GM21381 (cell line): Measurements from ENCODE around the gene KRTAP4-11.
"Not testable (repeated sequence)": the region's sequence is repeated elsewhere in the genome, so short reads cannot be mapped to it uniquely, and the experiment has no call there.

Experiments
- ATAC-seq: cut with Tn5 transposase; IDR thresholded peaks from one replicate; pipeline ENCODE4 v1.9.1; 2021; ENCODE audit warnings: mild to moderate bottlenecking, moderate library complexity; ENCODE audit not compliant: unreplicated experiment

The KRTAP4-11 gene

DNA sequence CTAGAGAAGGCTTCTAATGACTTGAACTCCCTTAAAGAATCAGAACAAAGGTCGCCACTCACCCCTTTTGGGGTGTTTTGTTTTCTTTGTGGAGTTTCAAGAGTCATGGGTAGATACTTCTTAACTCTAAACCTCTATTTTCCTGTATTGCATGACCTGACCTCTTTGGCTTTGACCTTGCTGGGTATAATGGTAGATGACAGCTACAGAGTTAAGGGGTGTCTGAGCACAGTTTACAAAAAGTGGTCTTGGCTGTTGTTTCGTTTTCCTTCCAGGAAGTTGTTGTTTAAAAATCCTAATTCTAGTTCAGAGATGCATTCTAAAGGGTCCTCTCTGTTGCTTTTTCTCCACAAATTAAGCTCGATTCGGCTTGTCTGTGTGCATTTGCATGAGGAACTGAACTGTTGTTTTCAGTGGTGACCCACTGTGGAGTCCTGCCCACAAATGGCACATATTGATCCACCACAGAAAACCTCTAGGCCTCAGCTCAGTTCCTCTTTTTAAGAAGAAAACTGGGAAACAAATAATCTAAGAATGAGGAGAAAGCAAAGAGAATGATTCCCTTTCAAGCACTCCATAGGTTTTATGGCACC lies 29.3 kb downstream of the KRTAP4-11 start:
- not testable (repeated sequence) for ATAC-seq

DNA sequence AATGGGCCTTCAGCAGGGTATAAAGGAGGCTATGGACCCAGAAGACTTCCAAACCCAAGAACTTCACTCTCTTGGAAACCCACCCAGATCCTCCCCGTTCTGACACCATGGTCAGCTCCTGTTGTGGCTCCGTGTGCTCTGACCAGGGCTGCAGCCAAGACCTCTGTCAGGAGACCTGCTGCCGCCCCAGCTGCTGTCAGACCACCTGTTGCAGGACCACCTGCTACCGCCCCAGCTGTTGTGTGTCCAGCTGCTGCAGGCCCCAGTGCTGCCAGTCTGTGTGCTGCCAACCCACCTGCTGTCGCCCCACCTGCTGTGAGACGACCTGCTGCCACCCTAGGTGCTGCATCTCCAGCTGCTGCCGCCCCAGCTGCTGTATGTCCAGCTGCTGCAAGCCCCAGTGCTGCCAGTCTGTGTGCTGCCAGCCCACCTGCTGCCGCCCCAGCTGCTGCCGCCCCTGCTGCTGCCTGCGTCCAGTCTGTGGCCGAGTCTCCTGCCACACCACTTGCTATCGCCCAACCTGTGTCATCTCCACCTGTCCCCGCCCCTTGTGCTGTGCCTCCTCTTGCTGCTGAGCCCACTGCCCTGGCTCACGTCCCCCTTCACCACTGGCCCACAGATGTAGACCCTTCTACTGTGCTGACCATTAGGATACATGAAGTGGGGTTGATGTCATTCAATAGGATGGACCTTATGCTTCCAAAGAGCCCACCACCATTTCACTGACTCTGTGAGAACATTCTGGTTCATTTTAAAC lies 33.9 kb downstream of the KRTAP4-11 start, which contains the start of gene KRTAP4-7:
Gene KRTAP4-7 (plus strand): TSS at position 51 of the 757 bp plus-strand sequence. CDS start 57 bp downstream, at position 108.
- ATAC-seq: not testable (repeated sequence)

DNA sequence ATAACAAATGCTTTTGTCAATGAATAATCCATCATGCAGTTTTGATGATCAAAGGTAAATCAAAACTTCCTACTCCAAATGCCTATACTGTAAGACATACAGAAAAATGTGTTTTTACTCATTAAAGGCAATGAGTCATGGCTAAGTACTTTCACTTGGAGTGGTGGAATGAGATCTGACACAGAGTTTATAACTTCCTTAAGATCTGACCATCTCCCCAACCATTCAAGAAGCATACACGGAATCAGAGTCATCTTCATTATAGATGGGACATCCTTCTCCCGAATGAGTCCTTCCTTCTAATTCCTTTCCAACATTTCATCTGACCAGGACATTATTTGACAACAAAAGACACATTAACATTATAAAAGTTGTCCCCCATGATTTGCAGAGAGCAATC lies 34.7 kb downstream of the KRTAP4-11 start:
- not testable (repeated sequence) for ATAC-seq

DNA sequence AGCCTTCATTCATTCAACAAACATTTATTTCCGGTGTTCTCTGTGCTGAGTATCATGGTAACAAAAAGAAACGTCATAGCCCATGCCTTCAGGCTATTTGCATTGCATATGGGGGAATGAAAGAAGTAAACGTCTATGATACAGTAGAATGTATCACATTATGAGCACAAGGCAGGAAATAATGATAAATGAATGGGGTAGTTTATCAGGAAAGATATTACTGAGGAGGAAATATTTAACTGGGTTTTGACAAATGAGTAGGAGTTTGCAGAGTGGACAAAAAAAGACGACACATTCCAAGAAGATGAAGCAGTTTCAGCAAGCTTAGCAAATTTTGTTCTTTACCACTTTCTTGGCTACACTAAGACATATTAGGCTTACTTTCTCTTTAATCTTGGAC lies 35.5 kb downstream of the KRTAP4-11 start:
- no peak for ATAC-seq

DNA sequence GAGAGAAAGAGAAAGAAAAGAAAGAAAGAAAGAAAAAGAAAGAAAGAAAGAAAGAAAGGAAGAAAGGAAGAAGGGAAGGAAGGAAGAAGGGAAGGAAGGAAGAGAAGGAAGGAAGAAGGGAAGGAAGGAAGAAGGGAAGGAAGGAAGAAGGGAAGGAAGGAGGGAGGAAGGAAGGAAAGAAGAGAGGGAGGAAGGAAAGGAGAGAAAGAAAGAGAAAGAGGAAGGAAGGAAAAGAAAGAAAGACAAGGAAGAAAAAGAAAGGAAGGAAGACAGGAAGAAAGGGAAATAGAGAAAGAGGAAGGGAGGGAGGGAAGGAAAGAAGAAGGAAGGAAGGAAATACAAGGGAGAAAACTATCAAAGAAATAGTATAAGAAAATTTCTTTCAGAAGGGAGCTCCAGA lies 41.4 kb downstream of the KRTAP4-11 start:
- ATAC-seq: no peak

GRCh38 chr17:41073676-41074075 lies 44.5 kb downstream of the KRTAP4-11 start:
- no peak for ATAC-seq

DNA sequence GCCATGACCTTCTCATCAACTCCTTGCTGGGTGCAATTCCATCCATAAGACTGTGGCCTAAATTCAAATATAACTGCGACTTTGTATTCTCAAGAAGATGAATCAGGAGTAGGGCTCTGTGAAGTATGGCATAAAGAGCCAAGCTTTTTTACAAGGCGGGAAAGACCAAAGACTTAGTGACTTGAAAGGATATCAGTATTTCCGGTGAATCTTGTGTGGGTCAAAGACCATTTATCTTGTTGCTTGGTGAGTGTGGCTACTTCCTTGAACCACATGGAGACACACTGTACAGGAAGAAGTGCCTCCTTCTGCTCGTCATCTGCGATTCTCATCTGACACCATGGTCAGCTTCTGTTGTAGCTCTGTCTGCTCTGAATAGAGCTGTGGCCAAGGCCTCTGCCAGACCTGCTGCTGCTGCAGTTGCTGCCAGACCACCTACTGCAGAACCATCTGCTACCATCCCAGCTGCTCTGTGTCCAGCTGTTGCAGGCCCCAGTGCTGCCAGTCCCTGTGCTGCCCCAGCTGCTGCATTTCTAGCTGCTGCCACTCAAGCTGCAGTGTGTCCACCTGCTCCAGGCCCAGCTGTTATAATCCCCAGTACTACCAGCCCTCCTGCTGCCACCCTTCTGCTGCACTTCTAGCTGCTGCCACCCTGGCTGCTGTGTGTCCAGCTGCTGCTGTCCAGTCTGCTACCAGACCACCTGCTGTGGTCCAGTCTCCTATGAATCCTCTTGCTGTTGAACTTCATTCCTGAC lies 46.4 kb downstream of the KRTAP4-11 start:
- ATAC-seq: no peak

- ATAC-seq: no peak
These were observed 49.1 kb downstream of the KRTAP4-11 start for GRCh38 chr17:41069031-41069430.

- no peak for ATAC-seq
These were observed 50.9 kb downstream of the KRTAP4-11 start for GRCh38 chr17:41067281-41067680.
